ENCODE measurements around the gene TMEM116. TPM values are rescaled to one million over a fixed set of nuclear protein-coding genes. Genes with fewer than 3 reads are reported as not detected.
A peak's percentile ranks its signal among the peaks of the same experiment; 100 is the strongest.
"Not testable (repeated sequence)": the region's sequence is repeated elsewhere in the genome, so short reads cannot be mapped to it uniquely, and the experiment has no call there.

Gene TMEM116
- total RNA-seq, 2 experiments from 2014 or later: 10.1 to 10.5 TPM

DNA sequence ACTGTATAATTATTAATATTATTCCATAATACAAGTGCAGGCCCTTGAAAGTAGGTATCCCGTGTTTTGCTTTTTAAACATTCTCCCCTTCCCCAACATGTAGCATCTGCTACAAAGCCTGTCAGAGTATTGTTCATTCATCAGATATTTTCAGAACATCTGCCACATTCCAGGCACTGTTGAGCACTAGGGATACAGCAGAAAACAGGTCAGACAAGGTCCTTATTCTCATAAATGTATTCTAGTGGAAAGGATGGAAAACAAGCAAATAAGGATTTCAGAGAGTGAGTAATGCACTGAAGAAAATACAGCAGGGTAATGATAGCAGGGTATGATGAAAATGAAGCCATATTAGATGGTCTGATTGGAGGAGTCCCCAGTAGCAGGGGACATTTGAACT, 4.1 kb upstream of the TMEM116 start:
- no peaks in the 10 kb centered on the region for H3K27me3 Mint-ChIP-seq
- H3K4me3 Mint-ChIP-seq: no peak overlapping the region
- peaks cover 38% of the 10 kb centered on the region for H3K36me3 Mint-ChIP-seq
- peaks cover 43% of the 10 kb centered on the region for H3K4me1 Mint-ChIP-seq
- H3K27ac Mint-ChIP-seq: no peak overlapping the region
- peaks cover 7% of the 10 kb centered on the region for H3K9me3 Mint-ChIP-seq
- no peak for DNase-seq

DNA sequence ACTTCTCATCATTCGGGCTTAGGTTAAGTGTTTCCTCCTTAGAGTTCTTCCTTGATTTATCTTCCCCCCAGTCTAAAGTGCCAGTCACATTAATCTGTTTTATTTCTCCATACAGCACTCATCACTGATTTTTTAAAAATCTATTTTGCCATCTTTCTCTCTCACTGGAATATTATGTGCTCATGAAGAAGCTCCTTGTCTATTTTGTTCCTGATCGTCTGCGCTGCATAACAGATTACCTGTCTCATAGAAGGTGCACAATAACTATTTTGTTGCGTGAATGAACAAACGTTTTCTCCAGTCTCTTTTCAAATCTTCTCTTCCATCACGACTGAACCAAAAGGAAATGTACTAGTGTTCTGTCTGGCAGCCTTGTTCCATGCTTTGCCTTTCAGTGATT, 3.0 kb upstream of the TMEM116 start:
- Mint-ChIP-seq H3K9me3 (peaks cover 12% of the 10 kb centered on the region), H3K4me3 (peak overlapping the region; percentile 32), H3K27me3 (no peaks in the 10 kb centered on the region), H3K36me3 (peaks cover 44% of the 10 kb centered on the region), H3K4me1 (peaks cover 53% of the 10 kb centered on the region), H3K27ac (peak overlapping the region; percentile 34)
- no peak for DNase-seq

DNA sequence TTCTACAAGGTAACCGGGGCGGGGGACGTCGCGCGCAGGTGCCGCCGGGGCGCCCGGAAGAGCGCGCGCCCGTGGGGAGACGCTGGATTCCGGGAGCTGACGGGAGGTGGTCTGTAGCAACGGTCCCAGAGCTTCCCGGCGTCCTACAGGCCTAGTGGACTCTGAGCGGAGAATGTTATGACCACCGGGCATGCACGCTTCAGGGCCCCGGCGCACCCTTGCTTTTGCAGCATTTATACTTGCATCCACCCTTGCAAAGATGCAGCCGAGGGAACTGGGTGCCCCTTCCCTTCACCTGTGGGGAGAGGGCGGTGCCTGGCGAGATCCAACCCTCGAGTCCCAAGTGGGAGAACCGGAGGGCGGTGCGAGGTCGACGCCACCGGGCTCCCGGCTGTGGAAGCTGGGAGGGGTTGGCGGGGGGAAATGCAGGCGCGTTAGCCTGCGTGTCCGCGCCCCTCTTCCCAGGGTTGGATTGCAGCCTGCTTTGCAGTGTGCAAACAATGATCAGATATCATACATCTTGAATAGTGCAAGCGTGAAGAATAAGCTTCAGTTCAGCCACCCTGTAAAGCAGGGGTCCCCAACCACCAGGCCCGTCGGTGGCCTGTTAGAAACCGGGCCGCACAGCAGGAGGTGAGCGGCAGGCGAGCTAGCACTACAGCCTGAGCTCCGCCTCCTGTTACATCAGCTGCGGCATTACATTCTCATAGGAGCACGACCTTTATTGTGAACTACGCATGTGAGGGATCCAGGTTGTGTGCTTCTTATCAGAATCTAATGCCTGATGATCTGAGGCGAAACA, 837 bp upstream of the TMEM116 start:
- H3K4me3 Mint-ChIP-seq: peak overlapping the region; percentile 85

DNA sequence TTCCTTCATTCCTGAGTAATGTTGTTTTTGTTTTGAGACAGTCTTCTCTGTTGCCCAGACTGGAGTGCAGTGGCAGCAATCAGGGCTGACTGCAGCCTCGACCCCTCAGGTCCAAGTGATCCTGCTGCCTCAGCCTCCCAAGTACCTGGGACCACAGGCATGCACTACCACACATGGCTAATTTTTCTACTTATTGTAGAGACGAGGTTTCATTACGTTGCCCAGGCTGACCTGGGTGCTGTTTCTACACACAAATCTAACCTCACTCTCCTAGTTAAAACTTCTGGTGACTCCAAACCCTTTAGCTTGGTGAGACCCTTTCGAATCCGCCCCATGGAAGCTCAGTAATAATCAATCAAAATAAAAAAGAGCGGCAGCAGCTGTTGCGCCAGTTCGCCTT, 1.3 kb downstream of the TMEM116 start:
- DNase-seq: no peak
- peaks cover 43% of the 10 kb centered on the region for H3K36me3 Mint-ChIP-seq
- peak overlapping the region; percentile 96 for H3K27ac Mint-ChIP-seq
- no peaks in the 10 kb centered on the region for H3K27me3 Mint-ChIP-seq
- peak overlapping the region; percentile 88 for H3K4me3 Mint-ChIP-seq
- peaks cover 12% of the 10 kb centered on the region for H3K9me3 Mint-ChIP-seq
- peaks cover 35% of the 10 kb centered on the region for H3K4me1 Mint-ChIP-seq

More for the DNA sequence above, 837 bp upstream of the TMEM116 start:
- H3K27me3 Mint-ChIP-seq: no peaks in the 10 kb centered on the region
- peak overlapping the region; percentile 92 for H3K27ac Mint-ChIP-seq
- DNase-seq: peak; percentile 78
- H3K4me1 Mint-ChIP-seq: peaks cover 45% of the 10 kb centered on the region
- H3K9me3 Mint-ChIP-seq: peaks cover 12% of the 10 kb centered on the region
- H3K36me3 Mint-ChIP-seq: peaks cover 50% of the 10 kb centered on the region

DNA sequence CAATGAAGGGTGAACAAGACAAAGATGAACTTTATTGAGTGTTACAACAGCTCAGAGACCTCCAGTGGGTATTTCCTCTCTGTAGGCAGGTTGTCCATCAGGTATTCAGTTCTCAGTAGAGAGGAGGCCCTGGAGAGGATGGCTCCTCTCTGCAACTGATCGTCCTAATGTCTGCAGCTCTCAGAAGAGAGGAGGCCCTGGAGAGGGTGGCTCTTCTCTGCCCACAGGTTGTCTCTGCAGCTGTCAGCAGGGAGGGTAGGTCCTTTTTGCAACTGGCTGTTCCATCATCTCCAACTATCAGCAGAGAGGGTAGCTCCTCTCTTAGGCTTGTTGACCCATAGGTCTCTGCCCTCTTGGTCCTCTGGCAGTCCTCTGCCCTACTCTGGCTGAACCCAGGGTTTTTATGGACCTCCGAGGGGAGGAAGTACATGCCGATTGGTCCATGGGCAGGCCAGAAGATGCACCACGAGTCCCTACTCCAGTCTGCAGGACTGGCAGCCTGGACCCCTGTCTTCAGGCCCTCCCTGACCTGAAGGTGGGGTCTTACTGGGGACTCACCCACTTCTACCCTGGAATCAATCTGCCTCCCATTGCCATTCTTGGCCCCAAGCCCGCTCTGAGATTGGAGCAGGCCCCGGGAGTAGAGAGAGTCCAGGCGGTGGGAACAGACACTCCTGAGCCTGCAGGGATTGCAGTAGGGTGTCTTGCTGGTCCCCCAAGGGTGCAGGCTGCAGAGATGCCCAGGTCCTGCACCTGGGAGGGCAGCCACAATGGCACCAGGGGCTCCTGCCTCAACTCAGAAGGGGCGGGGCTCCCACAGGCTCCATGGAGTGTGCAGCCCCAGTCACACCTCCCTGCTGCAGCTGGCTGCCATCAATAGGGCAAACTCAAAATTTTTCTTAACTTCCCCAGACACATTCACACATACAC, 2.3 kb downstream of the TMEM116 start:
- Mint-ChIP-seq H3K4me3 (peak overlapping the region; percentile 88), H3K27me3 (no peaks in the 10 kb centered on the region), H3K4me1 (peaks cover 38% of the 10 kb centered on the region), H3K36me3 (peaks cover 34% of the 10 kb centered on the region), H3K9me3 (peaks cover 7% of the 10 kb centered on the region), H3K27ac (peak overlapping the region; percentile 96)
- DNase-seq: no peak

DNA sequence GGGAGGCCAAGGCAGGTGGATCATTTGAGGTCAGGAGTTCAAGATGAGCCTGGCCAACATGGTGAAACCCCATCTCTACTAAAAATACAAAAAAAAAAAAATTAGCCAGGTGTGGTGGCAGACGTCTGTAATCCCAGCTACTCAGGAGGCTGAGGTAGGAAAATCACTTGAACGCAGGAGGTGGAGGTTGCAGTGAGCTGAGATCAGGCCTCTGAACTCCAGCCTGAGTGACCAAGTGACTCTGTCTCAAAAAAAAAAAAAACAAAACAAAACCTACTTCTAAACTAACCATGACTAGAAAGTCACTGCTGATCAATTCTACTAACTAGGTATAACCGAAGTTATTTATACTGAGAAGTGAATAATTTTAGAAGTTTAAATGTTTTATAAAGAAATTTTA, 3.4 kb downstream of the TMEM116 start:
- not testable (repeated sequence) for H3K9me3 Mint-ChIP-seq, DNase-seq, H3K27me3 Mint-ChIP-seq, H3K4me3 Mint-ChIP-seq, H3K27ac Mint-ChIP-seq
- H3K36me3 Mint-ChIP-seq: peaks cover 27% of the 10 kb centered on the region
- H3K4me1 Mint-ChIP-seq: peaks cover 37% of the 10 kb centered on the region

DNA sequence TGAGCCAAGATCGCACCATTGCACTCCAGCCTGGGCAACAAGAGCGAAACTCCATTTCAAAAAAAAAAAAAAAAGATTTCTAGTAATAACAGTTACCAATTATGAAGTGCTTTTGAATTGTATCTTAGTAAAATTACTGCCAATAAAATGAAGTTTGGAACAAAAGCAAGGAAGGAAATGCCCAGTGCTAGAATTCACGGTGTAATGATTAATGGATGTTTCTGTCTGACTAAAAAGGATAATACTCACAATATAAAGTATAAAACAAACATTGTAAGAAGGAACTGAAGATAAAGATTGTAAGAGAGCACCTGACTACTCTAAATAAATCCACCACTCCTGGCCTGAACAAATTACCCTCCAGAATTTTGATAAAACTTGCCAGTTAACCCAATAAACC, 4.0 kb downstream of the TMEM116 start:
- Mint-ChIP-seq H3K4me1 (peaks cover 33% of the 10 kb centered on the region), H3K9me3 (peaks cover 5% of the 10 kb centered on the region), H3K4me3 (no peak overlapping the region), H3K27me3 (no peaks in the 10 kb centered on the region), H3K27ac (peak overlapping the region; percentile 16), H3K36me3 (peaks cover 23% of the 10 kb centered on the region)
- DNase-seq: no peak

DNA sequence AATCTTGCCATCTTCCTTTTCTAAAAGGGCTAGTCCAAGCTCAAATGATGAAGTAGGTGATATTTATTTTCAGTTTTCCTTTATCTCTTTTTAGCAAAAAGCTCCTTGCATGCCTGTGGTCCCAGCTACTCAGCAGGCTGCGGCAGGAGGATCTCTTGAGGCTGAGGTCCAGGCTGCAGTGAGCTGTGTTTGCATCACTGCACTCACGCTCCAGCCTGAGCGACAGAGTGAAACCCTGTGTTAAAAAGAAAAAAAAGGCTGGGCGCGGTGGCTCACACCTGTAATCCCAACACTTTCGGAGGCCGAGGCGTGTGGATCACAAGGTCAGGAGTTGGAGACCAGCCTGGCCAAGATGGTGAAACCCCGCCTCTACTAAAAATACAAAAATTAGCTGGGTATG, 5.0 kb downstream of the TMEM116 start:
- Mint-ChIP-seq H3K4me1 (peaks cover 34% of the 10 kb centered on the region), H3K4me3 (no peak overlapping the region), H3K36me3 (peaks cover 28% of the 10 kb centered on the region), H3K27ac (peak overlapping the region; percentile 25), H3K27me3 (no peaks in the 10 kb centered on the region), H3K9me3 (peaks cover 5% of the 10 kb centered on the region)
- no peak for DNase-seq

DNA sequence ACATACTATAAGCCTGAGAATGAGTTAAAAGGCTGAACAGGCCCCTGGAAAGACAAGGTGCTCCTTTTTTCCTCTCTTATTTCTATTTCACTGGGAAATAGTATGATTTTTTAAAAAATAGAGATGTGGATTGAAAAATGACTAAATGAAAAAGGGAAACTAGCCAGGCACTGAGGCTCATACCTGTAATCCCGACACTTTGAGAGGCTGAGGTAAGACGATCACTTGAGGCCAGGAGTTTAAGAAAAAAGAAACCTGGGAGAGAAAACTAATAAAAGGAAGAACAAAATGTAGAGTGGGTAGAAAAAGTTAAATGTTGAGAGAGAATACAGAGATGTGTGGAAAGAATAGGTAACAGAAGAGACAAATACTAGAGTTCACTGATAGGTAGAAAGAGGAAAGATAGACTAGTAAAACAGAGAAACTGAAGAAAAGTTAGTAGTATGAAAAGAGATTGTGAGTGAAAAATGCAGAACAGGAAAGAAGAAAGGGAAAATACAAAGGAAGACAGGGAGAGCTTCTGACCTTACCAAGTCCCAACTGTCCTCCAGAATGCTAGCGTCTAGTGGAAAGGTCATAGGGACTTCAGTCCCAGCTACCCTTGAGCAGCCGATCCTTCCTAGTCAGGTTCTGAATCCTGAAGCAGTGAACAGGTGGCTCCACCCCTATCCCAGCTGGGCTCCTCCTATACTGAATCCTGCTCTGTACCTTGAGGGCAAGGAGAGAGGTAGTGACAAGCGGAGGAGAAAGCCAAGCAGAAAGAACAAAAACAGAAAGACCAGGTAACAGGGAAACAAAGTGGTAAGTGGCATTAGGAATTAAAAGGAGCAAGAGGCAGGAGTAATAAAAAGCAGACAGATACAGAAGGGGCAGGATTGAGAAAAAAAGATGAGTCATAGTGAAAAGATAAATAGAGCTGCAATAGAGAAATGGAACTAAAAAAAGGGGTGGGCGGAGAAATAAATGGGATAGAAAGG, 7.3 kb downstream of the TMEM116 start:
- Mint-ChIP-seq H3K27me3 (no peaks in the 10 kb centered on the region), H3K4me1 (peaks cover 44% of the 10 kb centered on the region), H3K4me3 (no peak overlapping the region), H3K36me3 (peaks cover 17% of the 10 kb centered on the region), H3K9me3 (no peaks in the 10 kb centered on the region), H3K27ac (peak overlapping the region; percentile 18)
- no peak for DNase-seq

DNA sequence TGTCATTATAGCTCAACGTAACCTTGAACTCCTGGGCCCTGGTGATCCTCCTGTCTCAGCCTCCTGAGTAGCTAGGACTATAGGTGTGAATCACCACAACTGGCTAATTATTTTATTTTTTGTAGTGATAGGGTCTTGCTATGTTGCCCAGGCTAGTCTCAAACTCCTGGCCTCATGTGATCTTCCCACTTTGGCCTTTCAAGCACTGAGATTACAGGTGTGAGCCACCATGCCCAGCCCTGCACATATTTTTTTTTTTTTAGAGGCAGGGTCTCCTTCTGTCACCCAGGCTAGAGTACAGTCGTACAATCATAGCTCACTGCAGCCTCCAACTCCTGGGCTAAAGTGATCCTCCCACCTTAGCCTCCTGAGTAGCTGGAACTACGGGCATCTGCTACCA, 8.9 kb downstream of the TMEM116 start:
- Mint-ChIP-seq H3K4me3 (no peak overlapping the region), H3K4me1 (peaks cover 49% of the 10 kb centered on the region), H3K36me3 (peaks cover 9% of the 10 kb centered on the region), H3K9me3 (no peaks in the 10 kb centered on the region), H3K27ac (no peak overlapping the region), H3K27me3 (no peaks in the 10 kb centered on the region)
- DNase-seq: no peak

DNA sequence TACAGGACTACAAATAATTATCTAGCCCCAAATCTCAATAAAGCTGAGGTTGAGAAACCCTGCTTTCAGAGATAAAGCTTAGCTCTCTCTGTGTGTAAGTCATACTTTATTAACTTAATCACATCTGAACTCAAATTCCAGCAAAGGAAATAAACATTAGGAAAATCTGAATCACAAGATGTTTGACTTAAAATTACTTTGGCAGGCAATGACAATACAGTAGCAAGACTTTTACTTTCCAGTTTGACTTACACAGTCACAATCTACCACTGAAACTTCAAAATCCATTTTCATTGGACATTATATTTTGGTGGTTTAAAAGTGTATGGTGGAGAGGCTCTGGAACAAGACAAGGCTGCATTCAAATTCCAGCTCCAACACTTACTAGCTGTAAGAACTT, 11.4 kb downstream of the TMEM116 start:
- no peaks in the 10 kb centered on the region for H3K27me3 Mint-ChIP-seq
- H3K27ac Mint-ChIP-seq: peak overlapping the region; percentile 87
- peaks cover 54% of the 10 kb centered on the region for H3K4me1 Mint-ChIP-seq
- peak overlapping the region; percentile 38 for H3K4me3 Mint-ChIP-seq
- no peaks in the 10 kb centered on the region for H3K9me3 Mint-ChIP-seq
- no peak for DNase-seq
- peaks cover 9% of the 10 kb centered on the region for H3K36me3 Mint-ChIP-seq

DNA sequence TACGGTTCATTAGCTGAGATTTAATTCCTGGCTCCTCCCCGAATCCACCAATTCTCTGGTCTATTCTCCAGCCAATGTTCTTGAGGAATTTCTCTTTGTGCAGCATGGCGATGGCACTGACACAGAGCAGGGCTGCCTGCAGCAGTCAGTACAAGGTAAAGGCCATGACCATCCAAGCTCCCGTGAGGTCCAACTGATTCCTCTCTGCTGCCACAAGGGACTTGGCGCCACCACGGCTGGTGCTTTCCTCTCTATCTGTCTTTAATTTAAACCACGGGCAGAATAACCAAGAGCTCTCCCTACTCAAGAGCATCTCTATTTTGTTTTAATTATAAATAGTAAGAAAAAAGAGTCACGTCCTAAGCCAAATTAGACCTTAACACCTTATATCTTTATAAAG, 12.1 kb downstream of the TMEM116 start:
- Mint-ChIP-seq H3K4me1 (peaks cover 52% of the 10 kb centered on the region), H3K9me3 (no peaks in the 10 kb centered on the region), H3K36me3 (peaks cover 9% of the 10 kb centered on the region), H3K27me3 (no peaks in the 10 kb centered on the region), H3K4me3 (no peak overlapping the region), H3K27ac (peak overlapping the region; percentile 87)
- no peak for DNase-seq

DNA sequence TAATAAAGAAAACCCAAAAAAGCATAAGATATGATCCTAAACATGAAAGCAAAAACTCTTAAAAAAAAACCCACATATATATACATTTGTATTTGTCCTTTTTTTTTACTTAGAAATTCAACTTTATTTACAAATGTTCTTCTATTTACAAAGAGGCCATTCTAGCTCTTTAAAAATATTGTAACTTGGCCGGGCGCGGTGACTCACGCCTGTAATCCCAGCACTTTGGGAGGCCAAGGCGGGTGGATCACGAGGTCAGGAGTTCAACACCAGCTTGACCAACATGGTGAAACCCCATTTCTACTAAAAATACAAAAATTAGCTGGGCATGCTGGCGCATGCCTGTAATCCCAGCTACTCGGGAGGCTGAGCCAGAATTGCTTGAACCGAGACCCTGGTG, 13.8 kb downstream of the TMEM116 start:
- not testable (repeated sequence) for H3K27me3 Mint-ChIP-seq, DNase-seq, H3K27ac Mint-ChIP-seq, H3K9me3 Mint-ChIP-seq, H3K36me3 Mint-ChIP-seq, H3K4me3 Mint-ChIP-seq
- peaks cover 60% of the 10 kb centered on the region for H3K4me1 Mint-ChIP-seq

DNA sequence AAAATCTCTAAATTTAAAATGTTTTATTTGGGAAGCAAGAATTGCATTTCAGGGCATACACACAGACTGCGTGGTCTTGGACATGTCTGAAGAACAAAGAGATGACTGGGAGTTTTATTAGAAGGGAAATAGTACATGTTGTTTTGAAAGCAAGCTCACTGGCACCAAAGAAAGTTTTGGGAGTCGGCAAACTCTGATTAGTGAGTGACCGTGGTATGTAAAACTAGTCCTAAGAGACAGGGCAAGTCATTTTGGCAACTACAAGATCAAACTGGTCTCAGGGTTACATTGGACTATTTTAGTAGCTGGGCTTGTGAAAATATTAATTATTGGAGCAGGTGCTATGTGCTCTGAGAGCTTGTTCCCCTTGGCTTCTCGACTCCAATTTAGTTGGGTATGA, 14.9 kb downstream of the TMEM116 start:
- Mint-ChIP-seq H3K9me3 (no peaks in the 10 kb centered on the region), H3K4me3 (no peak overlapping the region), H3K27ac (peak overlapping the region; percentile 17), H3K27me3 (no peaks in the 10 kb centered on the region), H3K36me3 (peaks cover 4% of the 10 kb centered on the region), H3K4me1 (peaks cover 69% of the 10 kb centered on the region)
- no peak for DNase-seq
